Erythroblast (primary cell): ENCODE data around the gene ANK3.

Experiments used
- GATA1 ChIP-seq: IDR thresholded peaks from 2 replicates; pipeline ENCODE4 v1.6.1; 2011; ENCODE audit warnings: low read depth, mild to moderate bottlenecking, control low read depth, low read length, moderate library complexity
- POLR2A ChIP-seq: IDR thresholded peaks from 2 replicates; pipeline ENCODE4 v1.6.1; 2011; ENCODE audit warnings: mild to moderate bottlenecking, low read length

DNA sequence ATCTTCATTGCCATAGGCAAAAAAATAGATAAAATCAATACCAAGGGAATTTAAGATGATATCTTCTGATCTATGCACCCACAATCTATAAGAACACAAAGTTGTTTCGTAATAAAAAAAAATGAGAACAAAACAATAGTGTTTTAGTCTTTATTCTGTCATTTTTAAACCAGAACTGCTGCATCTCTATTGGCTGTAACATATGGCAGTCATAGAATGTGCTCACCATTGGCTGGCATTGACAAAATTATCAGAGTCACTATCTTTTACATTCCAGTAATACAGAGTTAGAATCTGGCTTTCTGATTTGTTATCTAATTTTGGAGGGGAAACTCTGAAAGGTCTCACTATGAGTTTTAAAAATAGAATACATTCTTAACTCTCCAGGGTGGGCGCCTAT is 344.7 kb downstream of the ANK3 start:
- TF ChIP-seq POLR2A (no peak), GATA1 (no peak)
